GM23248 (cell line): ENCODE data around the gene NR2C2. TPM values are rescaled to one million over a fixed set of nuclear protein-coding genes. Genes with fewer than 3 reads are reported as not detected.

ENCODE experiments used
- DNase-seq: peaks from one replicate; pipeline ENCODE4 v3.0.0-alpha.2; 2015
- H2AFZ ChIP-seq: fragments of 200-600 bp; sonication (generic); 2 replicates; pipeline ENCODE4 v1.6.1; 2016; ENCODE audit warnings: antibody characterized with exemption
- H3F3A ChIP-seq: fragments of 200-600 bp; sonication (generic); 2 replicates; pipeline ENCODE4 v1.6.1; 2016; ENCODE audit warnings: mild to moderate bottlenecking, antibody characterized with exemption, mixed run types; ENCODE audit not compliant: insufficient read depth
- H3K27ac ChIP-seq: fragments of 200-600 bp; sonication (generic); 2 replicates; pipeline ENCODE4 v1.5.1; 2016; ENCODE audit warnings: mild to moderate bottlenecking
- H3K27me3 ChIP-seq: fragments of 200-600 bp; sonication (generic); replicated peaks from 2 replicates; pipeline ENCODE4 v1.6.1; 2016; ENCODE audit warnings: mild to moderate bottlenecking; ENCODE audit not compliant: insufficient read depth
- H3K36me3 ChIP-seq: fragments of 200-600 bp; sonication (generic); 2 replicates; pipeline ENCODE4 v1.6.1; 2016; ENCODE audit warnings: low read depth, mild to moderate bottlenecking
- H3K4me1 ChIP-seq: fragments of 200-600 bp; sonication (generic); 2 replicates; pipeline ENCODE4 v1.6.1; 2016; ENCODE audit warnings: mild to moderate bottlenecking; ENCODE audit not compliant: insufficient read depth
- H3K4me2 ChIP-seq: fragments of 200-600 bp; sonication (generic); one replicate; pipeline ENCODE4 v1.6.1; 2016; ENCODE audit warnings: mild to moderate bottlenecking; ENCODE audit not compliant: unreplicated experiment
- H3K4me3 ChIP-seq: fragments of 200-600 bp; sonication (generic); 2 replicates; pipeline ENCODE4 v1.5.1; 2016; ENCODE audit warnings: mild to moderate bottlenecking
- H3K79me2 ChIP-seq: fragments of 200-600 bp; sonication (generic); 2 replicates; pipeline ENCODE4 v1.6.1; 2016; ENCODE audit warnings: mild to moderate bottlenecking; ENCODE audit not compliant: insufficient read depth
- H3K9ac ChIP-seq: fragments of 200-600 bp; sonication (generic); 2 replicates; pipeline ENCODE4 v1.6.1; 2016; ENCODE audit warnings: mild to moderate bottlenecking
- H3K9me2 ChIP-seq: fragments of 200-600 bp; sonication (generic); 2 replicates; pipeline ENCODE4 v1.6.1; 2016; ENCODE audit warnings: mixed run types, mild to moderate bottlenecking, moderate library complexity; ENCODE audit not compliant: insufficient read depth
- H3K9me3 ChIP-seq: fragments of 200-600 bp; sonication (generic); one replicate; pipeline ENCODE4 v1.6.1; 2017; ENCODE audit warnings: low read depth
- H4K20me1 ChIP-seq: fragments of 200-600 bp; sonication (generic); 2 replicates; pipeline ENCODE4 v1.6.0; 2016; ENCODE audit not compliant: insufficient read depth
- EZH2 ChIP-seq: fragments of 200-600 bp; sonication (generic); IDR thresholded peaks from 2 replicates; pipeline ENCODE4 v1.6.1; 2018; ENCODE audit warnings: antibody characterized with exemption, mild to moderate bottlenecking; ENCODE audit not compliant: insufficient read depth, poor library complexity, severe bottlenecking
- EZH2phosphoT487 ChIP-seq: fragments of 200-600 bp; sonication (generic); IDR thresholded peaks from 2 replicates; pipeline ENCODE4 v1.6.1; 2018; ENCODE audit warnings: antibody characterized with exemption, moderate library complexity, mild to moderate bottlenecking, low read depth; ENCODE audit not compliant: insufficient read depth
- WGBS, 2 experiments: methylation state at CpG; one replicate each; pipeline ENCODE4 v1.1.6; 2015 to 2017; ENCODE audit warnings: low lambda C conversion rate in 2 of 2, low coverage in 1 of 2; ENCODE audit errors: missing lambda C conversion rate in 2 of 2; 5-methylcytosine and 5-hydroxymethylcytosine counted together
- in situ Hi-C: fragments of 300-500 bp; cut with MboI; formaldehyde crosslinking; loops from 2 replicates; pipeline ENCODE4 v1.15.0; 2020
- polyA plus RNA-seq: library from polyadenylated mRNA; unstranded; fragments of >200 nt; fragmentation: Nextera tagmentation; extraction: Ambion mirVana; gene quantifications from 2 replicates; pipeline ENCODE4 v1.2.1, GENCODE V29; 2016
- total RNA-seq: library from RNA; depleted of rRNA; stranded (reverse); fragments of >200 nt; shearing (Covaris generic); gene quantifications from 2 replicates; pipeline ENCODE4 v1.2.3, GENCODE V29; 2014

The NR2C2 gene
- total and polyA plus RNA-seq, 2 experiments from 2014 or later, result 9.6 to 27.5 TPM

DNA sequence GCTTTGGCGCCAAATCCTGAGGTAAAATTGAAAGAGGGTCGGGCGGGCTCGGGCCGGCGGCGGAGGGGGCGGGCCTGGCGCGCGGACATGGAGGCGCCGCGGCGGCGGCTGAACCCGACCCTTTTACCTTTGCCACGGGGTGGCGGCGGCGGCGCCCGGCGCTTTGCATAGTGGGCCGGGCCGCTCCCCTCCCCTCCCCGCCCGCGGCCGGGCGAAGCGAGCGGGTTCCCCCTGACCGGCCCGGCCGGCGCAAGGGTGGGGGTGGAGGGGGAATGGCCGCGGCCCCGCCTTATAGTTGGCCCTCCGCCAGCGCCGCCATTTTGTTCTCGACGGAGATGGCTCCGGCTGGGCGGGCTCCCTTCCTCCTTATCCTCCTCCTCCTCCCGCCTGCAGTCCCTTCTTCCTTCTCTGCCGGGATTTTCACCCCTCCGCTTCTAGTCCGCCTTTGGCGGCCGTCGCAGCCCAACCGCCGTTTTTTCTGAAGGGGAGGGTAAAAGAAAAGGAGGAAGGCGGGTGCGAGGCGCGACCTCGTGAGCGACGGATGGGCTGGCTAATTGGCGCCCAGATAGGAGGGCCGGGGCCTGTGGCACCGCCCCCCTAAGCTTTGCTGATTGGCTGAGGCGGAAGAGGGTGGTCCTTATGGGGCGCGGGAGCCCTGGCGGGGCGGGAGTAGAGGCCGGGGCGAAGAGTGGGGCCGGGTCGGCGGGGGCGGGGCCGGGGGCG is 664 bp downstream of the NR2C2 start:
- Histone ChIP-seq H3K79me2 (peaks cover 86% of the 10 kb centered on the region), H3K4me2 (no peak overlapping the region), H3K9ac (peak overlapping the region; percentile 88), H4K20me1 (0 out of 2 replicates have a peak, but pooled peaks cover 4% of the 10 kb centered on the region), H3F3A (peaks cover 20% of the 10 kb centered on the region), H3K9me3 (no peaks in the 10 kb centered on the region), H3K27me3 (no peaks in the 10 kb centered on the region), H2AFZ (peak overlapping the region; percentile 72), H3K4me1 (peaks cover 16% of the 10 kb centered on the region), H3K4me3 (peak overlapping the region; percentile 97), H3K9me2 (no peaks in the 10 kb centered on the region), H3K36me3 (peaks cover 22% of the 10 kb centered on the region; the same call in 1 of the 2 replicates), H3K27ac (peak overlapping the region; percentile 94)
- in situ Hi-C loops, result no loop called here
- TF ChIP-seq EZH2phosphoT487 (no peak), EZH2 (no peak)
- DNase-seq, result peak; percentile 98
- WGBS, 2 experiments, result 1% methylated on average over 28 to 78 of the region's 79 CpGs

DNA sequence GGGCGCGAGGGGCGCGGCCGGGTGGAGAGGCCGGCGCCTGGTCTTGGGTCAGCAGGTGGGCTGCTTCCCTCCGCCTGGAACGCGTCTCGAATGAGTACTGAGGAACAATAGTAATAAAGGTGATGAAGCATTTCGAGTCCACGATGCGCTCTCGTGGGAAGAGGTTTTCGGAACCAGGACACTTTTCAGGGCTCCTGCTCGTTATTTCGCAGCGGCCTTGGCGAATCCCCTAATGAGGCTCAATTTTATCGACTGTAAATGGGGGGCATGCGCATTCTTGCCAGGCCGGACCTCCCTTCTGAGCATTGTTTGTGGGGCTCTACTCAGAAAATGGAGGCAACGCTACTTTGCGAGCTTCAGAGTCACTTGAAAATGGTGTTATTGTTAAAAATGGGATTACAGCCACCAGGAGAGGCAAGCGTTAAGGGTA is 1.2 kb downstream of the NR2C2 start:
- Histone ChIP-seq H3K4me2 (peak overlapping the region; percentile 91), H3K9me3 (no peaks in the 10 kb centered on the region), H3K36me3 (peaks cover 20% of the 10 kb centered on the region; the same call in 1 of the 2 replicates), H3K27me3 (no peaks in the 10 kb centered on the region), H3K9ac (peak overlapping the region; percentile 88), H3K4me3 (peak overlapping the region; percentile 97), H3F3A (peaks cover 20% of the 10 kb centered on the region), H4K20me1 (0 out of 2 replicates have a peak, but pooled peaks cover 4% of the 10 kb centered on the region), H3K9me2 (no peaks in the 10 kb centered on the region), H3K4me1 (peaks cover 16% of the 10 kb centered on the region), H3K27ac (peak overlapping the region; percentile 66), H3K79me2 (peaks cover 86% of the 10 kb centered on the region), H2AFZ (peak overlapping the region; percentile 91)
- in situ Hi-C loops, result no loop called here
- DNase-seq, result no peak
- TF ChIP-seq EZH2phosphoT487, result no peak
- TF ChIP-seq EZH2, result no peak
- 2 to 3% methylated on average over 21 to 26 of the region's 26 CpGs for WGBS, 2 experiments

DNA sequence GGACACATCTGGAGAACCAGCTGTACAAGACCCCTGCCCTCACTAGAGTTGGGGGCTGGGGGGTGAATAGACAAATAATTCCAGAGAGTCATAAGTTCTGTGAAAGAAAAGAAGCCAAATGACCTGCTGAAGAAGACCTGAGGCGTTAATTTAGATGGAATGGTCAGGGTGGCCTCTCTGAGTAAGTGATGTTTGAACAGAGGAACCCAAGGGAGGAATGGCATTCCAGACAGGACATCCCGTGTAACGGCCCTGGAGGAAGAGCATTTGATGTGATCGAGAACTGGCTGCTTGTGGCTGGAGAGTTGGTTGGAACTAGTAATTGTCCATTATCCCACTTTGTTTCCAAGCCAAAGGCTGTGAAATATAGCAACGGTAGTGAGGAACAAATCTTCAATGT is 1.7 kb downstream of the NR2C2 start:
- WGBS, 2 experiments, result 28 to 34% methylated on average over 5 of the region's 5 CpGs
- peak overlapping the region; percentile 91 for H2AFZ ChIP-seq
- peak overlapping the region; percentile 91 for H3K4me2 ChIP-seq
- peak; percentile 40 for DNase-seq
- no peaks in the 10 kb centered on the region for H3K9me2 ChIP-seq
- H3K27me3 ChIP-seq, result no peaks in the 10 kb centered on the region
- H4K20me1 ChIP-seq, result 0 out of 2 replicates have a peak, but pooled peaks cover 2% of the 10 kb centered on the region
- peaks cover 15% of the 10 kb centered on the region; the same call in 1 of the 2 replicates for H3K36me3 ChIP-seq
- no peaks in the 10 kb centered on the region for H3K9me3 ChIP-seq
- H3K4me1 ChIP-seq, result peaks cover 16% of the 10 kb centered on the region
- TF ChIP-seq EZH2phosphoT487 (no peak), EZH2 (no peak)
- H3F3A ChIP-seq, result peaks cover 20% of the 10 kb centered on the region
- peaks cover 86% of the 10 kb centered on the region for H3K79me2 ChIP-seq
- H3K9ac ChIP-seq, result peak overlapping the region; percentile 88
- H3K27ac ChIP-seq, result peak overlapping the region; percentile 66
- in situ Hi-C loops, result no loop called here
- peak overlapping the region; percentile 97 for H3K4me3 ChIP-seq

DNA sequence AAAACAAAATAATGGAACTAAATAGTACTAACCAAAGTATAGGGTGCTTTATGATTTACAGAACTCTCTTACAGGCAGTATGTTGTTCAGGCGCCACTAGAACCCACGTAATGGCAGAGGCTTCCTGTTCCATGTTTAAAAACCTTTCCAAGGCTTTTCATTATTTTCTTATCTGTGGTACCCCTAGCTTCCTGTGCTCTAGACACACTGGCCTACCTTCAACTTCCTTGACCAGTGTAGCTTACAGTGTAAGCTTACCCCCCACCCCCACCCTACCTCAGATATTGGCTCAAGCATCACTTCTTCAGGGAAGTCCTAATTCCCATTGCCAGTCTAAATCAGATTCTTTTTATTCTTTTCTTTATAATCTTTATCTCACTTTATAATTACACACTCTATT is 2.9 kb downstream of the NR2C2 start:
- Histone ChIP-seq H3K27me3 (no peaks in the 10 kb centered on the region), H3K27ac (no peak overlapping the region), H3K36me3 (peaks cover 4% of the 10 kb centered on the region; the same call in 1 of the 2 replicates), H3K9me2 (no peaks in the 10 kb centered on the region), H3F3A (peaks cover 20% of the 10 kb centered on the region), H3K4me2 (no peak overlapping the region), H3K9me3 (no peaks in the 10 kb centered on the region), H4K20me1 (no peaks in the 10 kb centered on the region), H3K4me3 (no peak overlapping the region), H3K4me1 (peaks cover 16% of the 10 kb centered on the region), H2AFZ (no peak overlapping the region), H3K79me2 (peaks cover 86% of the 10 kb centered on the region), H3K9ac (no peak overlapping the region)
- 95 to 100% methylated on average over 2 of the region's 2 CpGs for WGBS, 2 experiments
- in situ Hi-C loops, result no loop called here
- TF ChIP-seq EZH2 (no peak), EZH2phosphoT487 (no peak)
- DNase-seq, result no peak
